LNCAP (cell line): ENCODE data around the gene WDPCP.

Experiments
- TF ChIP-seq, protein P1 (sequence below): fragments of 450-650 bp; IDR thresholded peaks from 2 replicates; pipeline ENCODE4 v1.5.1; 2017; ENCODE audit warnings: mild to moderate bottlenecking

WDPCP gene

DNA sequence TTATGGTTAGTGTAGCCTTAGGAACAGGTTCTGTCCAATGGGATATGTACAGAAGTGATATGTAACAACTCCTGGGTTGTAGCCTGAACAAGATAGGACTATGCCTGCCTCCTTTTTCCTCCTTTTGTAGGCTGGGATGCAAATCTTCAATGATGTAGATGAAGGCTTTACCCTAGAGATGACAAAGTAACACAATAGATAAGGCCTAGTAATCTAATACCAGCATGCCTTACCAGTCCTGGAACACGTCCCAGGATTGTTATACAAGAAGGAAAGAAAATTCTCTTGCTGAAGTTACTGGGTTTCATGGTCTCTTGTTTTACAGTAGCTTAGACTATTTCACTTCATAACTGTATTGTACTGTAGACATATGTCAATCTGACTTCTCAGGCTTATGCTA, 345.5 kb downstream of the WDPCP start:
- TF ChIP-seq, protein P1, sequence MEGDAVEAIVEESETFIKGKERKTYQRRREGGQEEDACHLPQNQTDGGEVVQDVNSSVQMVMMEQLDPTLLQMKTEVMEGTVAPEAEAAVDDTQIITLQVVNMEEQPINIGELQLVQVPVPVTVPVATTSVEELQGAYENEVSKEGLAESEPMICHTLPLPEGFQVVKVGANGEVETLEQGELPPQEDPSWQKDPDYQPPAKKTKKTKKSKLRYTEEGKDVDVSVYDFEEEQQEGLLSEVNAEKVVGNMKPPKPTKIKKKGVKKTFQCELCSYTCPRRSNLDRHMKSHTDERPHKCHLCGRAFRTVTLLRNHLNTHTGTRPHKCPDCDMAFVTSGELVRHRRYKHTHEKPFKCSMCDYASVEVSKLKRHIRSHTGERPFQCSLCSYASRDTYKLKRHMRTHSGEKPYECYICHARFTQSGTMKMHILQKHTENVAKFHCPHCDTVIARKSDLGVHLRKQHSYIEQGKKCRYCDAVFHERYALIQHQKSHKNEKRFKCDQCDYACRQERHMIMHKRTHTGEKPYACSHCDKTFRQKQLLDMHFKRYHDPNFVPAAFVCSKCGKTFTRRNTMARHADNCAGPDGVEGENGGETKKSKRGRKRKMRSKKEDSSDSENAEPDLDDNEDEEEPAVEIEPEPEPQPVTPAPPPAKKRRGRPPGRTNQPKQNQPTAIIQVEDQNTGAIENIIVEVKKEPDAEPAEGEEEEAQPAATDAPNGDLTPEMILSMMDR = no peak

DNA sequence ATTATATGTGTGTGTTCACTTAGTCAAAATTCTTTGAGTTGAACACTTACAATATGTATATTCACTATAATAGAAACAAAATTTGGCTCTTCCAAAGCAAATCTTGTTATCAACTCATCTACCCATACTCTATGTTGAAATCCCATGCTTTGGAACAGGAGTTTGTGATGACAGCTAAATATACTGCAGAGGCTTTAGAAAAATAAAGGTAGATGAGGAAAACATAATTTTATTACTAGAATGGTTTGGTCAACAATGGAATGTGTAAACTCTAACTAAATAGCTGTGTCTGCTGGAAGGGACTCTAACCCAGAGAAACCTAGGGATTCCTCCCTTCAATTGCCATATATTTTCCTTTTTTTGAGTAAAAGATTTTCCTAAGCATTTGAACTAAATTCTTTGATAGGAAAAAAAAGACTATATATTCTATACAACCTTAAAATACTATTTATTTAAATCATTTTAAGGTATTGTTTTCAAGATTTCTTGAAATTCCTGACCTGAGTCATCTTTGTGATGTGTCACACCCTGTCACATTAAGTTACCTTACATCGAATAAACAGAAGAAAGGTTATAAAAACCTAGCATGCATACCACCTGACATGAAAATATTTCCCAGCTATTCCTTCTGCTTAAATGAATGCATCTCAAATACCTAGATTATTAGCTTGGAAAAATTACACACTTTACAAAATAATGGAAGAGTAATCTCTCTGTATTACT, 362.2 kb downstream of the WDPCP start:
- TF ChIP-seq, protein P1 = no peak

DNA sequence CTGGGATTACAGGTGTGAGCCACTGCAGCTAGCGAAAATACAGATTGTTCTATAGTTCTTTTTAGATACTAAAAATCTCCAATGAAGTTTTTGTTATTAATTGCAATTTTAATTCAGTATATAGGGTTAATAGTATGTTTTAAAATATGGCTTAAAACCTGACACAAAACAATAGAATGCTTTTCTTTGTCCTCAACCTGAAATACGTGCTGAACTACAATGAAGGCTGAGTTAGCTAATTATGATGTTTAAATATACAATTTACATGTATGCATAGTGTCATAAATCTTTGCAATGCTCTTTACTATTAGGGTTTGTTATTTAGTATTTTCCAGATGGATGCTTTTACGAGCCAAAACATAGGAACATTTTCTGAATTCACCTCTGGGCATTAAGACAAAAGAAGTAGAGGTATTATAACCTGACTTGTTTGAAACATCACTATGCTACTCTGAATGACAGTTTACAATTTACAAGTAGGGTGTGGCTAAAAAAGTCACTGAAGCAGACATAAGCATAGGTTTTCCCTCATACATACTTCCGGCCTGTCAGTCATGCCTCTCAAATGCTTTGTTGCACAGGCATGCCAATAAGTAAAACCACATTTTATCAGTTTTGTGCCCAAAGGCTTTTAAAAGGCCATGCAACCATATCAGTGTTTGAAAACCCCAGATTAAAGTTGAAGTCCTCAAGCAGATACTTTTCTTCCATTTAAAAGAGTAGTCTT, 369.3 kb downstream of the WDPCP start:
- TF ChIP-seq, protein P1 = no peak

DNA sequence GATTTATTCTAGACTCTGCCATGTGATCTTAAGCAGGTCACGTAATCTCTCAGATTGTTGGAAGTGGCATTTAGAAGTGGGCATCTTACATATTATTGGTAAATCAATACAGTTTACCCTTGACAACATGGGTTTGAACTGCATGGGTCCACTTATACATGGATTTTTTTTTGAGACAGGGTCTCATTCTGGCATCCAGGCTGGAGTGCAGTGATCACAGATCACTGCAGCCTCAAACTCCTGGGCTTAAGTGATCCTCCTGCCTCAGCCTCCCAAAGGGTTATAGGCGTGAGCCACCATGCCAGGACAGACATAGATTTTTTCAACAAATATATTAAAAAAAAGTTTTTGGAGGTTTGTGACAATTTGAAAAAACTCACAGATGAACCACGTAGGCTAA, 393.0 kb downstream of the WDPCP start:
- TF ChIP-seq, protein P1 = no peak

DNA sequence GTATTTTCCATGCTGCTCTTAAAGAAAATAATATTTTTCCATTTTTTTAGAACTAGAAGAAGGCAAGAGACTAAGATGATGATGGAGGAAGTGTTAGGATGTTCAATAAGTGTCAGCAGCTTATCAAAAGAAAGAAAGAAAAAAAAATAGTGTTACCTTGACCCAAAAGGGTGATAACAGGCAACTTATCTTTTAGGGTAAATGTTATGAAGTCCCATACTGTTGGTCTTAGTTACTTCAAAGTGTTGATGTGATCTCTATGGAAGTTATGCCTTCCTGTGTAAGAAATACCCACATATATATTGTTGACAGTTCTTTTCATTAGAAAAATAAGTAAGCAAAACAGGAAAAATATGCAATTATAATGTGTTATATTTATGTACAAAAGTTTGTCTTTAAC, 394.1 kb downstream of the WDPCP start:
- TF ChIP-seq, protein P1 = no peak

DNA sequence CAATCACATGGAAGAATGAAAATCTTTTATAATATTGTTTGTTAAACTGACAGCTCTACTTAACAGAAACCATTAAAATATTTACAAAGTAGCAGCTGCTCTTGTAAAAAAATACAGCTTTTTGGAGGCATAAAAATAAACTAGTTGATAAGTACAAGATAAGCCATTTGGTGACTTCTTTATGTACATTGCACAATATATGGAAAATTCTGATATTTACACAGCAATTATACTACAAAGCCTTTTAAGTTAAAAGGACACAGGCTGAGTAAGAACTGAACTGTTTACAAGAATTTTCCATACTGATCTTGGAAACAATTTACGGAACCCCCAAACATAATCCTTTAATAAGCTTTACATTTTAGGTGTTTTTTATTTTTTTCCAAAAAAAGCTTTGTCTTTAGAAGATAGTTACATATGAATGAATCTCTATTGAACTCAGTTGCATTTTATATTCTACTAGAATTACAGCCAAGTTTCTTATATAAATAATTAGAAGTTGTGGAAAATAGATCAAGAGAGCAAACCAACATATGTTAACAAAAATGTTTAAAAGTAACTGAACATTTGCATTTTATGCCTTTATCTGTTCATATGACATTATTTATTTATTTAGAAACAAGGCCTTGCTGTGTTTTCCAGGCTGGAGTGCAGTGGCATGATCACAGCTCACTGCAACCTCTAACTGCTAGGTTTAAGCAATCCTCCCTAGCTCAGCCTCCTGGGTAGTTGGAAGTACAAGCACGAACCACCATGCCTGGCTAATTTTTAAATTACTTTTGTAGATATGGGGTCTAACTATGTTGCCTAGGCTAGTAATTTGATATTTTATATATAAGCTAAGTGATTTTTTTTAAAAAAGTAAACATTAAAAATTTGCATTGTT, 395.1 kb downstream of the WDPCP start:
- TF ChIP-seq, protein P1 = no peak

DNA sequence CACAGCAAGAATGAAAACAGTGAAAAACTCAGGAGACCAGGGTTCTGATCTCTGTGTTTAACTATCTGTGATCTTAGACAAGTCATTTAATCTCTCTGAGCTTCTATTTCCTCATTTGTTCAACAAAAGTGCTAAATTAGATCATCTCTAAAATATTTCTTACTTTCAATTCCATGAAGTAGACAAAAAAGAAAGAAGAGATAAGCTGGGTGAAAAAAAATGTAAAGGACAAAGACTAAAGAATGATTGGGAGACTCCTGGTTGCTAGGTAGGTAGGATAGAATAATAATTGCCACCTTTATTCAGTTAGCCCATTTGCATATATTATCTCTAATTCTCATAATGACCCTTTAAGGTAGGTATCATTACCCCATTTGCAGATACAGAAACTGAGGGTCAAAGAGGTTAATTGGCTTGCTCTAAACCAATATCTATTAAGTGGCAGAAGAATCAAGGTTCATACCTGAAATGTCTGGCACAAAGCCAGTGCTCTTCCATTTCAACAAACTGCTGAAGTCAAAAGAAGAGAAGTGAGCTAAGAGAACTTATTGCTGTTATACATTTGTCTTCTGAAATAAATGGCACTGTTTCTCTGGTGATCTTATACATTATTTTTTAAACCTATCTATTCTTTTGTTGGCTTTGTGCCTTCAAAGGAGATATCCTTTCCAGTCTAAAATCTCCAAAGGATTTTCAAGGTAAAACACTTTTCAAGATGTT, 395.9 kb downstream of the WDPCP start:
- TF ChIP-seq, protein P1 = no peak
